GM12878 (cell line): ENCODE results near the gene CDH4. TPM values are rescaled to one million over a fixed set of nuclear protein-coding genes. Genes with fewer than 3 reads are reported as not detected.

Source experiments
- ATAC-seq: fragments of 200-7000 bp; cut with Tn5 transposase; 3 replicates; pipeline ENCODE4 v1.9.1; 2020; ENCODE audit warnings: mild to moderate bottlenecking, moderate library complexity
- BruUV-seq: library from RNA; stranded (reverse); fragments of 400-500 nt; replicated peaks from 2 replicates; lab custom pipeline; 2021; lab: Mats Ljungman, UMichigan
- CTCF ChIA-PET: fragments of 300-600 bp; sonication (Branson Sonifier 250); formaldehyde crosslinking; extraction: SDS; loops from one replicate; lab custom pipeline; 2021; ENCODE audit warnings: inconsistent platforms; lab: Yijun Ruan, JAX
- POLR2A ChIA-PET: fragments of 350-600 bp; formaldehyde crosslinking; extraction: SDS; loops from one replicate; lab custom pipeline; 2021; ENCODE audit warnings: inconsistent platforms; lab: Charles Lee
- RAD21 ChIA-PET: fragments of 300-600 bp; sonication (Branson Sonifier 250); formaldehyde crosslinking; loops from one replicate; lab custom pipeline; 2023; ENCODE audit warnings: antibody characterized with exemption; ENCODE audit not compliant: unreplicated experiment; lab: Charles Lee
- SMC1A ChIA-PET: fragments of 300-600 bp; sonication (Branson Sonifier 250); formaldehyde crosslinking; loops from one replicate; lab custom pipeline; 2023; ENCODE audit not compliant: unreplicated experiment, uncharacterized antibody; lab: Charles Lee
- DNase-seq: peaks from one replicate; pipeline ENCODE4 v3.0.0-alpha.2; 2011; ENCODE audit warnings: low read depth, low spot score
- FAIRE-seq: peaks from 3 replicates; lab custom pipeline; 2011; peaks lifted over from hg19 to GRCh38; lab: Jason Lieb, UNC
- H2AFZ ChIP-seq: 2 replicates; pipeline ENCODE4 v1.6.0; 2011; ENCODE audit warnings: low read depth, low read length, control low read depth; ENCODE audit not compliant: control insufficient read depth
- H3K27ac ChIP-seq: 2 replicates; pipeline ENCODE4 v1.5.1; 2011; ENCODE audit warnings: control low read depth; ENCODE audit not compliant: control insufficient read depth, insufficient read depth
- H3K27me3 ChIP-seq, 2 experiments: replicated peaks in 1 of 2; 2 replicates each; pipeline versions ENCODE4 v1.6.0 to v1.6.1; 2011; ENCODE audit warnings: low read length in 1 of 2; ENCODE audit not compliant: control insufficient read depth in 2 of 2, insufficient read depth in 2 of 2
- H3K36me3 ChIP-seq, 2 experiments: 2 replicates each; pipeline ENCODE4 v1.5.1; 2011; ENCODE audit warnings: low read length in 1 of 2; ENCODE audit not compliant: control insufficient read depth in 2 of 2, insufficient read depth in 2 of 2
- H3K4me1 ChIP-seq: 2 replicates; pipeline ENCODE4 v1.6.1; 2011; ENCODE audit warnings: mild to moderate bottlenecking, low read length, moderate library complexity, mixed read lengths; ENCODE audit not compliant: control insufficient read depth, insufficient read depth
- H3K4me2 ChIP-seq: 2 replicates; pipeline ENCODE4 v1.6.0; 2011; ENCODE audit warnings: control low read depth; ENCODE audit not compliant: control insufficient read depth, insufficient read depth
- H3K4me3 ChIP-seq: fragments of 200-600 bp; sonication (generic); 2 replicates; pipeline ENCODE4 v1.5.1; 2016
- H3K79me2 ChIP-seq: 2 replicates; pipeline ENCODE4 v1.6.0; 2011; ENCODE audit warnings: low read length; ENCODE audit not compliant: control insufficient read depth, insufficient read depth
- H3K9ac ChIP-seq: 2 replicates; pipeline ENCODE4 v1.8.0; 2011; ENCODE audit warnings: low read length, control low read depth, mixed read lengths; ENCODE audit not compliant: control insufficient read depth, insufficient read depth
- H3K9me3 ChIP-seq: replicated peaks from 3 replicates; pipeline ENCODE4 v1.5.1; 2011; ENCODE audit warnings: mild to moderate bottlenecking, low read length; ENCODE audit not compliant: control insufficient read depth, insufficient read depth
- H4K20me1 ChIP-seq: 2 replicates; pipeline ENCODE4 v1.6.0; 2011; ENCODE audit not compliant: control insufficient read depth, insufficient read depth
- ATF7 ChIP-seq: fragments of 450-650 bp; IDR thresholded peaks from 2 replicates; pipeline ENCODE4 v1.6.1; 2016; ENCODE audit warnings: low read depth, mild to moderate bottlenecking
- CHD2 ChIP-seq: IDR thresholded peaks from 2 replicates; pipeline ENCODE4 v1.6.1; 2011; ENCODE audit warnings: low read depth, low read length, improper control_type of control experiment, borderline replicate concordance
- CREM ChIP-seq: IDR thresholded peaks from 2 replicates; pipeline ENCODE4 v1.6.1; 2014; ENCODE audit warnings: antibody characterized with exemption, low read depth
- FOXM1 ChIP-seq: IDR thresholded peaks from 2 replicates; pipeline ENCODE4 v1.6.1; 2012; ENCODE audit warnings: low read depth, mild to moderate bottlenecking, inconsistent platforms, low read length, moderate library complexity
- HDAC2 ChIP-seq: fragments of 200-600 bp; sonication (generic); IDR thresholded peaks from 2 replicates; pipeline ENCODE4 v1.6.1; 2017
- NFXL1 ChIP-seq: fragments of 450-650 bp; IDR thresholded peaks from 2 replicates; pipeline ENCODE4 v1.6.1; 2017; ENCODE audit warnings: antibody characterized with exemption, mild to moderate bottlenecking, borderline replicate concordance
- NRF1 ChIP-seq: conservative IDR thresholded peaks from 2 replicates; pipeline ENCODE4 v1.6.1; 2011; ENCODE audit warnings: mild to moderate bottlenecking, low read depth, low read length, improper control_type of control experiment
- PAX8 ChIP-seq: fragments of 450-650 bp; IDR thresholded peaks from 2 replicates; pipeline ENCODE4 v1.6.1; 2017; ENCODE audit warnings: mild to moderate bottlenecking, moderate library complexity
- SUPT20H ChIP-seq: IDR thresholded peaks from 2 replicates; pipeline ENCODE4 v1.6.1; 2011; ENCODE audit warnings: low read depth, mild to moderate bottlenecking, low read length, moderate library complexity, borderline replicate concordance; ENCODE audit not compliant: control insufficient read depth
- SUZ12 ChIP-seq: fragments of 200-600 bp; sonication (generic); IDR thresholded peaks from one replicate; pipeline ENCODE4 v1.6.1; 2018; ENCODE audit warnings: antibody characterized with exemption, mild to moderate bottlenecking; ENCODE audit not compliant: unreplicated experiment
- ZBTB4 ChIP-seq: fragments of 450-650 bp; formaldehyde crosslinking; IDR thresholded peaks from 2 replicates; pipeline ENCODE4 v1.4.0; 2022; ENCODE audit warnings: mild to moderate bottlenecking, moderate library complexity
- ZZZ3 ChIP-seq: IDR thresholded peaks from 2 replicates; pipeline ENCODE4 v1.6.1; 2011; ENCODE audit warnings: low read depth; ENCODE audit not compliant: control insufficient read depth, insufficient read length
- WGBS: methylation state at CpG from one replicate; pipeline ENCODE4 v1.1.6; 2016; ENCODE audit warnings: low lambda C conversion rate; ENCODE audit not compliant: insufficient replicate concordance, insufficient coverage; ENCODE audit errors: missing lambda C conversion rate; 5-methylcytosine and 5-hydroxymethylcytosine counted together
- in situ Hi-C: fragments of 300-500 bp; cut with MboI; formaldehyde crosslinking; loops from 9 replicates; pipeline ENCODE4 v1.14.3; 2018; ENCODE audit warnings: mixed read lengths
- intact Hi-C: fragments of 100-400 bp; cut with micrococcal nuclease; formaldehyde crosslinking; loops from one replicate; pipeline ENCODE4 v1.14.2; 2022; ENCODE audit not compliant: unreplicated experiment
- polyA plus RNA-seq, 11 experiments: library from polyadenylated mRNA; depleted of rRNA in 4 of 11; unstranded in 6 of 11; stranded (reverse) in 5 of 11; fragments of >200 nt; fragmentation: Nextera tagmentation in 4 of 11; fragmentation: Illumina TruSeq in 1 of 11; extraction: Ambion mirVana in 4 of 11; extraction: Trizol in 1 of 11; gene quantifications; 1 replicate in 1 of 11; 2 replicates in 10 of 11; pipeline versions ENCODE4 v1.2.1 to v1.2.3, GENCODE V29; 2011 to 2016; ENCODE audit warnings: inconsistent platforms in 2 of 11, missing spikeins in 2 of 11, low read depth in 1 of 11
- total RNA-seq, 4 experiments: library from RNA; depleted of rRNA in 3 of 4; stranded (reverse); fragments of >200 nt in 3 of 4; fragmentation: Illumina TruSeq in 1 of 4; extraction: Trizol in 1 of 4; gene quantifications; 2 replicates each; pipeline versions ENCODE4 v1.2.1 to v1.2.3, GENCODE V29; 2013 to 2021
- TF ChIP-seq, protein P1 (sequence below): fragments of 450-650 bp; formaldehyde crosslinking; IDR thresholded peaks from 2 replicates; pipeline ENCODE4 v1.4.0; 2020; ENCODE audit warnings: mild to moderate bottlenecking, moderate library complexity

Gene CDH4
- total and polyA plus RNA-seq, 10 of the 15 experiments (the other 5 are each of a cell fraction or from before 2014, with no cell fraction given): not detected

GRCh38 chr20:61562897-61563504 lies 310.9 kb downstream of the CDH4 start:
- Histone ChIP-seq H3K9ac (no peak overlapping the region), H3K27ac (no peak overlapping the region), H3K36me3 (no peaks in the 10 kb centered on the region), H3K79me2 (no peaks in the 10 kb centered on the region), H3K4me3 (no peak overlapping the region), H3K4me1 (no peaks in the 10 kb centered on the region), H2AFZ (no peak overlapping the region), H3K9me3 (peaks cover 2% of the 10 kb centered on the region; the same call in 1 of the 3 replicates), H3K4me2 (no peak overlapping the region), H4K20me1 (no peaks in the 10 kb centered on the region), H3K27me3 (no peaks in the 10 kb centered on the region)
- SMC1A ChIA-PET: no interaction called here
- no peak for TF ChIP-seq ZZZ3
- TF ChIP-seq NFXL1: no peak
- no peak for TF ChIP-seq CHD2
- no peak for TF ChIP-seq CREM
- TF ChIP-seq FOXM1: no peak
- no peak for TF ChIP-seq SUPT20H
- no peak for TF ChIP-seq HDAC2
- TF ChIP-seq SUZ12: no peak
- TF ChIP-seq ATF7: no peak
- no peak for TF ChIP-seq NRF1
- TF ChIP-seq, protein P1, sequence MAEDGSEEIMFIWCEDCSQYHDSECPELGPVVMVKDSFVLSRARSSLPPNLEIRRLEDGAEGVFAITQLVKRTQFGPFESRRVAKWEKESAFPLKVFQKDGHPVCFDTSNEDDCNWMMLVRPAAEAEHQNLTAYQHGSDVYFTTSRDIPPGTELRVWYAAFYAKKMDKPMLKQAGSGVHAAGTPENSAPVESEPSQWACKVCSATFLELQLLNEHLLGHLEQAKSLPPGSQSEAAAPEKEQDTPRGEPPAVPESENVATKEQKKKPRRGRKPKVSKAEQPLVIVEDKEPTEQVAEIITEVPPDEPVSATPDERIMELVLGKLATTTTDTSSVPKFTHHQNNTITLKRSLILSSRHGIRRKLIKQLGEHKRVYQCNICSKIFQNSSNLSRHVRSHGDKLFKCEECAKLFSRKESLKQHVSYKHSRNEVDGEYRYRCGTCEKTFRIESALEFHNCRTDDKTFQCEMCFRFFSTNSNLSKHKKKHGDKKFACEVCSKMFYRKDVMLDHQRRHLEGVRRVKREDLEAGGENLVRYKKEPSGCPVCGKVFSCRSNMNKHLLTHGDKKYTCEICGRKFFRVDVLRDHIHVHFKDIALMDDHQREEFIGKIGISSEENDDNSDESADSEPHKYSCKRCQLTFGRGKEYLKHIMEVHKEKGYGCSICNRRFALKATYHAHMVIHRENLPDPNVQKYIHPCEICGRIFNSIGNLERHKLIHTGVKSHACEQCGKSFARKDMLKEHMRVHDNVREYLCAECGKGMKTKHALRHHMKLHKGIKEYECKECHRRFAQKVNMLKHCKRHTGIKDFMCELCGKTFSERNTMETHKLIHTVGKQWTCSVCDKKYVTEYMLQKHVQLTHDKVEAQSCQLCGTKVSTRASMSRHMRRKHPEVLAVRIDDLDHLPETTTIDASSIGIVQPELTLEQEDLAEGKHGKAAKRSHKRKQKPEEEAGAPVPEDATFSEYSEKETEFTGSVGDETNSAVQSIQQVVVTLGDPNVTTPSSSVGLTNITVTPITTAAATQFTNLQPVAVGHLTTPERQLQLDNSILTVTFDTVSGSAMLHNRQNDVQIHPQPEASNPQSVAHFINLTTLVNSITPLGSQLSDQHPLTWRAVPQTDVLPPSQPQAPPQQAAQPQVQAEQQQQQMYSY (CRISPR knock-in tag): no peak
- no peak for TF ChIP-seq ZBTB4 (CRISPR knock-in tag)
- no peak for TF ChIP-seq PAX8
- CTCF ChIA-PET: no interaction called here
- 39% methylated on average over 16 of the region's 16 CpGs for WGBS
- RAD21 ChIA-PET: no interaction called here
- ATAC-seq: no peak
- in situ Hi-C loops (no loop called here), intact Hi-C loops (no loop called here)
- POLR2A ChIA-PET: no interaction called here
- no TSS peak for BruUV-seq
- FAIRE-seq: no peak
- no peak for DNase-seq
